H54 (cell line): ENCODE data around the gene CBLN1.

ENCODE experiments used
- DNase-seq: peaks from one replicate; pipeline ENCODE4 v3.0.0; 2011; ENCODE audit warnings: low spot score, mixed read lengths; ENCODE audit not compliant: insufficient read length
- FAIRE-seq: peaks from 3 replicates; lab custom pipeline; 2011; peaks lifted over from hg19 to GRCh38; lab: Jason Lieb, UNC
- POLR2A ChIP-seq: IDR thresholded peaks from 2 replicates; pipeline ENCODE4 v1.6.1; 2011; ENCODE audit warnings: low read depth, mild to moderate bottlenecking, low read length

Gene CBLN1

GRCh38 chr16:49282690-49283375 is 1.2 kb upstream of the CBLN1 start:
- no peak for DNase-seq
- TF ChIP-seq POLR2A: no peak
- FAIRE-seq: no peak

- TF ChIP-seq POLR2A: no peak
- no peak for DNase-seq
- no peak for FAIRE-seq
Measured at GRCh38 chr16:49281843-49282642, 405 bp upstream of the CBLN1 start.

- DNase-seq (no peak), FAIRE-seq (no peak)
- no peak for TF ChIP-seq POLR2A
Measured at GRCh38 chr16:49280841-49281371, 732 bp downstream of the CBLN1 start.

- FAIRE-seq: no peak
- TF ChIP-seq POLR2A: no peak
- DNase-seq: no peak
Measured at GRCh38 chr16:49280105-49280741, 1.4 kb downstream of the CBLN1 start.

- no peak for DNase-seq
- TF ChIP-seq POLR2A: no peak
- no peak for FAIRE-seq
Measured at GRCh38 chr16:49278944-49279725, 2.5 kb downstream of the CBLN1 start.

- no peak for FAIRE-seq
- no peak for TF ChIP-seq POLR2A
Measured at GRCh38 chr16:49278567-49278827, 3.1 kb downstream of the CBLN1 start.

GRCh38 chr16:49277766-49278566 is 3.7 kb downstream of the CBLN1 start:
- FAIRE-seq: no peak
- no peak for DNase-seq
- TF ChIP-seq POLR2A: no peak

More at GRCh38 chr16:49278567-49278827, 3.1 kb downstream of the CBLN1 start:
- no peak for DNase-seq

GRCh38 chr16:49277386-49277742 is 4.3 kb downstream of the CBLN1 start:
- no peak for TF ChIP-seq POLR2A
- DNase-seq (no peak), FAIRE-seq (no peak)

GRCh38 chr16:49276646-49277385 is 4.8 kb downstream of the CBLN1 start:
- no peak for DNase-seq
- no peak for TF ChIP-seq POLR2A
- FAIRE-seq: no peak

- FAIRE-seq: no peak
- DNase-seq: no peak
- no peak for TF ChIP-seq POLR2A
Measured at GRCh38 chr16:49275870-49276269, 5.8 kb downstream of the CBLN1 start.

GRCh38 chr16:49275050-49275730 is 6.4 kb downstream of the CBLN1 start:
- TF ChIP-seq POLR2A: no peak
- DNase-seq: no peak
- FAIRE-seq: no peak

- DNase-seq (no peak), FAIRE-seq (no peak)
Measured at GRCh38 chr16:49274591-49274990, 7.0 kb downstream of the CBLN1 start.

More at GRCh38 chr16:49274591-49274990, 7.0 kb downstream of the CBLN1 start:
- no peak for TF ChIP-seq POLR2A
